Parathyroid adenoma (tissue), 2 donors: Measurements from ENCODE around the gene TMEM151A.

Source experiments
- H2AFZ ChIP-seq: fragments of 300-600 bp; sonication (generic); one replicate; pipeline ENCODE4 v1.7.0; 2017; ENCODE audit warnings: antibody characterized with exemption, mild to moderate bottlenecking
- H3K27ac ChIP-seq: fragments of 300-600 bp; sonication (generic); one replicate; pipeline ENCODE4 v1.7.0; 2017
- H3K27me3 ChIP-seq: fragments of 300-600 bp; sonication (generic); one replicate; pipeline ENCODE4 v1.7.0; 2017; ENCODE audit warnings: low read length; ENCODE audit not compliant: control insufficient read depth, insufficient read depth
- H3K36me3 ChIP-seq: fragments of 300-600 bp; sonication (generic); one replicate; pipeline ENCODE4 v1.7.0; 2017; ENCODE audit warnings: low read length; ENCODE audit not compliant: control insufficient read depth, insufficient read depth
- H3K4me1 ChIP-seq: fragments of 300-600 bp; sonication (generic); one replicate; pipeline ENCODE4 v1.7.0; 2017; ENCODE audit warnings: control low read depth
- H3K4me2 ChIP-seq: fragments of 300-600 bp; sonication (generic); one replicate; pipeline ENCODE4 v1.7.0; 2017; ENCODE audit warnings: low read length
- H3K4me3 ChIP-seq: fragments of 300-600 bp; sonication (generic); one replicate; pipeline ENCODE4 v1.7.0; 2017; ENCODE audit warnings: low read depth, low read length
- H3K79me2 ChIP-seq: fragments of 300-600 bp; sonication (generic); one replicate; pipeline ENCODE4 v1.7.0; 2017; ENCODE audit warnings: control low read depth
- H3K9ac ChIP-seq: fragments of 300-600 bp; sonication (generic); one replicate; pipeline ENCODE4 v1.7.0; 2017; ENCODE audit warnings: mild to moderate bottlenecking
- H3K9me3 ChIP-seq: fragments of 300-600 bp; sonication (generic); one replicate; pipeline ENCODE4 v1.7.0; 2017; ENCODE audit warnings: low read length; ENCODE audit not compliant: control insufficient read depth
- TF ChIP-seq, protein P1 (sequence below): fragments of 300-600 bp; sonication (generic); IDR thresholded peaks from one replicate; pipeline ENCODE4 v1.7.0; 2017; ENCODE audit warnings: antibody characterized with exemption, mild to moderate bottlenecking
- donor health status: primary hyperparathyroidism.

TMEM151A gene

DNA sequence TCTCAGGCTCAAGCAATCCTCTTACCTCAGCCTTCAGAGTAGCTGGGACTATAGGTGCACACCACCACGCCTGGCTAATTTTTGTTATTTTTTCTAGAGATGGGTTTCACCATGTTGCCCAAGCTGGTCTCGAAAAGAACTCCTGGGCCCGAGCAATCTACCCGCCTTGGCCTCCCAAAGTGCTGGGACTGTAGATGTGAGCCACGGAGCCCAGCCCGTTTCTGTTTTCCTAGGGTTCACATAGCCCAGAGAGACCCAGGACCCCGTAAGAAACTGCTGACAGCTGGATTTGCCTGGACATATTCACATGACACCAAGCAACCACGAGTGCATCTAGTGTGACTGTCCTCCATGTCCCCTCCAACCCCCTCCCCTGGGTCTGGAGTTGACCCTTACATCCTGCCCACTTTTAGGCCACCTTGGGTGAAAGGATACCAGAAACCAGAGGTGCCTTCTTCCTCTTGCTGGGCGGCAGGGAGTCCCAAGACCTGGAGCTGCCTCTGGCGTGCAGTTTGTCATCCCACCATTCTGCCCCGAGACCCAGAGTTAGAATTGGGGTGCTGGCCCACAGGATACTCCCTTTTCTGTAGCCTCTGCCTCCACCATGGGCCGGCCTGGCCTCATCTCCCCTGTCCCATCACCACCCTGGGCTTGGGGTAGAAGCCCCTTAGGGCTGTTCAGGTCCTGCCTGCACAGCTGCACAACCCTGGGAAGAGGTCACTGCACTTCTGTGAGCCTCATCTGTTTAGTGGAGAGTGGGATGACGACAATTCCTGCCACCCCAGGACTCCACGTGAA, 48.2 kb downstream of the TMEM151A start:
- TF ChIP-seq, protein P1, sequence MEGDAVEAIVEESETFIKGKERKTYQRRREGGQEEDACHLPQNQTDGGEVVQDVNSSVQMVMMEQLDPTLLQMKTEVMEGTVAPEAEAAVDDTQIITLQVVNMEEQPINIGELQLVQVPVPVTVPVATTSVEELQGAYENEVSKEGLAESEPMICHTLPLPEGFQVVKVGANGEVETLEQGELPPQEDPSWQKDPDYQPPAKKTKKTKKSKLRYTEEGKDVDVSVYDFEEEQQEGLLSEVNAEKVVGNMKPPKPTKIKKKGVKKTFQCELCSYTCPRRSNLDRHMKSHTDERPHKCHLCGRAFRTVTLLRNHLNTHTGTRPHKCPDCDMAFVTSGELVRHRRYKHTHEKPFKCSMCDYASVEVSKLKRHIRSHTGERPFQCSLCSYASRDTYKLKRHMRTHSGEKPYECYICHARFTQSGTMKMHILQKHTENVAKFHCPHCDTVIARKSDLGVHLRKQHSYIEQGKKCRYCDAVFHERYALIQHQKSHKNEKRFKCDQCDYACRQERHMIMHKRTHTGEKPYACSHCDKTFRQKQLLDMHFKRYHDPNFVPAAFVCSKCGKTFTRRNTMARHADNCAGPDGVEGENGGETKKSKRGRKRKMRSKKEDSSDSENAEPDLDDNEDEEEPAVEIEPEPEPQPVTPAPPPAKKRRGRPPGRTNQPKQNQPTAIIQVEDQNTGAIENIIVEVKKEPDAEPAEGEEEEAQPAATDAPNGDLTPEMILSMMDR: no peak
- peaks cover 2% of the 10 kb centered on the region for H3K4me1 ChIP-seq
- no peak overlapping the region for H3K4me2 ChIP-seq
- no peaks in the 10 kb centered on the region for H3K27me3 ChIP-seq
- no peaks in the 10 kb centered on the region for H3K9me3 ChIP-seq
- no peak overlapping the region for H3K27ac ChIP-seq
- H3K9ac ChIP-seq: no peak overlapping the region
- no peak overlapping the region for H3K4me3 ChIP-seq
- peaks cover 6% of the 10 kb centered on the region for H3K79me2 ChIP-seq
- no peak overlapping the region for H2AFZ ChIP-seq
- no peaks in the 10 kb centered on the region for H3K36me3 ChIP-seq

DNA sequence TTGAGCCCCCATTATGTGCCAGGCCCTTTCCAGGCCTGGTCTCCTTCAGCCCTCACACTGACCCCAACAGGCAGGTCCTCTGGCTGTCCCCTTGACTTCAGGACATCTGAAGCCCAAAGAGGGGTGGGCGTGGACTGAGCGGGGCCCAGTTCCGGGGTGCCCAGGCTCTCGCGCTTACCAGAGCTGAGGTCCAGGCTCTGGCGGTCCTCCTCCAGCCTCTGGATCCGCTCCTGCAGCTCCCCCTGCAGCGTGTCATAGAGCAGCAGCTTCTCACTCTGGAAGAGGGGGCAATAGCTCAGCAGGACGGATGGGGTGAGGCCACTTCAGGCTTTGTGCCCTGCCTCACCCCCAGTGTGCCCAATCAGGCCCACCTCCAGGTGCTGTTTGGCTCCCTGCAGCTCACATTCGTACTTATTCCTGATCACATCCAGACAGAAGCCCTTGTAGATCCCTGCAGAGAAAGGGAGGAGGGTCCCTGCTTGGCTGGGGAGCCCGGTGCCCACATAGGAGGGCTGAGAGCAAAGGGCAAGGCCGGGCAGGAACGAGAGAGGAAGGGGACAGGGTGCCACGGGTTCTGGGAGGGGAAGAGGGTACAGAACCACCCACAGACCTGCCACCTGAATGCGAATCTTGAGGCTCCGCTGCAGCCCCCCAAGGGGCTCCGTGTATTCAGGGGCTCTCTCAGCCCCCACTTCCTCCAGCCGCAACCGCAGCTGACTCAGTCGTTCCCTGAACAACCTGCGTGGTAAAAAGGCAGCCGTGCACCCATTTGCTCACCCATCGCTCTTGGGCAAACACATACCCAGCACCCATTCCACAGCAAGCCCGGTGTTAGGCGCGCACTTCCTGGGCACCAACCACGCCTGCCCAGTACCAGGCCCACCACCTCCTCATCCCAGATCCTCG, 49.2 kb downstream of the TMEM151A start:
- Histone ChIP-seq H3K4me2 (no peak overlapping the region), H3K4me3 (no peak overlapping the region), H3K9me3 (no peaks in the 10 kb centered on the region), H3K27ac (no peak overlapping the region), H3K27me3 (no peaks in the 10 kb centered on the region), H3K36me3 (no peaks in the 10 kb centered on the region), H3K4me1 (peaks cover 2% of the 10 kb centered on the region), H3K79me2 (peaks cover 7% of the 10 kb centered on the region), H3K9ac (no peak overlapping the region), H2AFZ (no peak overlapping the region)
- TF ChIP-seq, protein P1: no peak

DNA sequence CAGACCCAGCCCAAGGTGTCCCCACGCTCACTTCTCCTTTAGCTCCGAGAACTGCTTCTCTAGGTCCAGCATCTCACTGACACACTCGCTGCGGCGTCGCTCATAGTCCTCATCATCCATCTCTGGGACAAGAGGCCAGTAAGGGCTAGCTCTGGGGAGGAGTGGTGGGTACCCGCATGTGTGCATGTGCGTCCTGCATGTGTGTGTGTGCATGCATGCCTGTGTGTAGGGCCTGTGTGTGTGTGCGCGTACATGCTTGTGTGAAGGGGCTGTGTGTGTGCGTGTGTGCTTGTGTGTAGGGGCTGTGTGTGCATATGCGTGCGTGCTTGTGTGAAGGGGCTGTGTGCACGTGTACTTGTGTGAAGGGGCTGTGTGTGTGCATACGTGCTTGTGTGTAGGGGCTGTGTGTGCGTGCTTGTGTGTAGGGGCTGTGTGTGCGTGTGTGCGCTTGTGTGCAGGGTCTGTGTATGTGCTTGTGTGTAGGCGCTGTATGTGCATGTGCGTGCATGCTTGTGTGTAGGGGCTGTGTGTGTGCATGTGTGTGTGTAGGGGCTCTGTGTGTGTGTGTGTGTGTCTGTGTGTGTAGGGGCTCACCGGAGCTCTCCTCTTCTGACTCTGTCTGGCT, 49.9 kb downstream of the TMEM151A start:
- H3K79me2 ChIP-seq: peaks cover 9% of the 10 kb centered on the region
- peaks cover 6% of the 10 kb centered on the region for H3K4me1 ChIP-seq
- no peak overlapping the region for H3K9ac ChIP-seq
- no peaks in the 10 kb centered on the region for H3K9me3 ChIP-seq
- TF ChIP-seq, protein P1: no peak
- H3K4me2 ChIP-seq: no peak overlapping the region
- H3K27me3 ChIP-seq: no peaks in the 10 kb centered on the region
- H3K36me3 ChIP-seq: no peaks in the 10 kb centered on the region
- H3K27ac ChIP-seq: no peak overlapping the region
- H3K4me3 ChIP-seq: no peak overlapping the region
- no peak overlapping the region for H2AFZ ChIP-seq

DNA sequence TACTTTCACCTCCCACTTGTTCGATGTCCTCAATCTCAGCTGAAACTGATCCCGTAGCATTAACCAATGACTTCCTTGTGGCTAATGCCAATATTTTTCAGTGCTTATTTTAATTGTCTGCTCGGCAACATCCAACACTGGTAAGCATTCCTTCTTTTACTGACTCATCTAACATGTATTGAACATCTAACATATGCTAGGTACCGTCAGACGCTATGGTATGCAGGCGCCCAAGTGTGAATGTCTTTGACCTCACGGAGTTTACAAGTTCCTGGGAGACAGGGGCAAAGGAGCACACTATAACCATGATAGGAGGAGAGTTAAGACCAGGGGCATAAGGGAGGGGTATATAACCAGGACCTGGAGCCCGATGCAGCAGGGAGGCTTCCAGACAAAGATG, 51.5 kb downstream of the TMEM151A start:
- H3K4me3 ChIP-seq: no peak overlapping the region
- no peaks in the 10 kb centered on the region for H3K27me3 ChIP-seq
- TF ChIP-seq, protein P1: no peak
- H3K4me2 ChIP-seq: no peak overlapping the region
- H3K79me2 ChIP-seq: peaks cover 9% of the 10 kb centered on the region
- no peak overlapping the region for H2AFZ ChIP-seq
- H3K9ac ChIP-seq: no peak overlapping the region
- no peaks in the 10 kb centered on the region for H3K36me3 ChIP-seq
- peaks cover 6% of the 10 kb centered on the region for H3K4me1 ChIP-seq
- no peaks in the 10 kb centered on the region for H3K9me3 ChIP-seq
- H3K27ac ChIP-seq: no peak overlapping the region
